Activated CD4-positive, alpha-beta T cell treated with anti-CD3 and anti-CD28 coated beads, Interleukin-2, amount 50 U/mL, for 16 hours (primary cell): ENCODE measurements around the gene ZNF618.
"Not testable (repeated sequence)": the region's sequence is repeated elsewhere in the genome, so short reads cannot be mapped to it uniquely, and the experiment has no call there.

Source experiments
- DNase-seq: peaks from one replicate; pipeline ENCODE4 v3.0.0-alpha.2; 2020

The ZNF618 gene

DNA sequence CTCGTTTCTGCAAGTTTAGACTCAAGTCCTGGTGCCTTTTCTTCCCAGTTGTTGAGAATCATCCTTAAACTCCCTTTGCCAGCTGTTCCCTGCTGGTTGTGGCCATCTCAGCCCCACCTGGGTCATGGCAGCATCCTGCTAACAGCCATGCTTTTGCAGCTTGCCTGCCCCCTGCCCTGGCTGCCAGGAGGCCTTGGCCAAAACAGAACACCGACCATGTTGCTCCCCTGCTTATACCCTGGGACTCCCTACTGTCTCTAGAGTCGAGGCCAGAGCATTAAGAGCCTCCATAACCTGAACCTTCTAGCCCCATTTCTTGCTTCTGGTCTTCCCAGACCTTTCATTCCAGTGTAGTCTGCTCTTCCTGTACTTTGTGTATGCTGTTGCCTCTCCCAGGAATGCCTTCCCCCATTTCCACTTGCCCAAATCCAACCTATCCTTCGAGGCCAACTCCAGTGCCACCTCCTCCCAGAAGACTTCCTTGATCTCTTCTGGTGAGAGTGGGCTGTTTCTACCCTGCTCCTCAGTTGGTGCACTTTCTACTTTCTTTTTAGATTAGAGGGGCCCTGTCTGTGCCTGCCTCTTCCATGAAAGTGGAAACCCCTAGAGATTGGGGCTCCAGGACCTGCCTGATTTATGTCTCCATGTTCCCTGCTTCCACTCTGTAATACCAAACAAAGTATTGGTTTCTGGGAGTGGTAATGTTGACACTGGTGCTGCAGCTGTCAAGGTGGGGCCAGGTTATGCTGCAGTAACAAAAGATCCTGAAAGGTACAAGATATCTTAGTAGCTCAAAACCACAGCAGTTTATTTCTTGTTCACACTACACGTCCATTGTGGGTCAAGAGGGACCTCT, 113.8 kb downstream of the ZNF618 start:
- DNase-seq, result no peak

GRCh38 chr9:113990570-113990907, 114.4 kb downstream of the ZNF618 start:
- no peak for DNase-seq

DNA sequence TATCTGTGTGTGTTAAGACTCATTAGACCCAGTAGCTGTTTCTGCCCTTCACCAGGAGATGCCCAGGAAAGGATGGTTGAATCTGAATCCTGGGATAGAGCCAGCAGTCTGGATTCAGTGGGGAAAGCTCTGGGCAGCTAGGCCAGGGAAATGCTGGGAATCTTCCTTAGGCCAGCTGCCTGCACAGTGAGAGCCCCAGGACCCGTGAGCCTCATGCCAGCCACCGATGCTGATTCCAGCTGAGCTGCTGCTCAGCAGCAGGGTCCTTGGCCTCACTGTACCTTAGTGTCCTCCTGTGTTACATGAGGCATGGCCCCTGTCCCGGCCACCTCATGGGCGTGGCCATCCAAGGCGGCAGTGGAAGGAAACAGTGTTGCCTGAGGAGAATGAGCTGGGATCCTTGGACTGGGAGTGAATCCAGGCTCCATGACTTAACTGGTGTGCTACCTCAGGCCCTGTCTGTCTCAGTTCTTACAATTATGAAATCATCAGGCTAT, 114.9 kb downstream of the ZNF618 start:
- DNase-seq, result no peak

DNA sequence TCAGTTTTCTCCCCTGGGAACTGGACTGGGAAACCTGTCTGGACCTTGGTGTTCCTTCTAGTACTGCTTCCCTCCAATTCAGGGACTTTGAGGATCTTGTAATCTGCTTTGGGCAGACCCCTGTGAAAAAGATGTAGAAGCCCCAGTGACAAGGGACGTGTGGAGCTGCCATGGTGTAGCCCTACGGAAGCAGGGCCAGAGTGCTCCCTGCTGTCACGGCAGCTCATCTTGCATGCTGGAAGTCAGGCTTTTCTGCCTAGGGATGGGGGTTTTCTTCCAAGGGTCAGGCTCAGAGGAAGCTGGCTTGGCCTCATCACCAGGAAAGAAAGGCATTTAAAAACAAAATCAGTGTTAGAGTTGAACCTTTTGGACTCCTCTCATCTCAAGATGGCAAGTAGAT, 115.6 kb downstream of the ZNF618 start:
- no peak for DNase-seq

DNA sequence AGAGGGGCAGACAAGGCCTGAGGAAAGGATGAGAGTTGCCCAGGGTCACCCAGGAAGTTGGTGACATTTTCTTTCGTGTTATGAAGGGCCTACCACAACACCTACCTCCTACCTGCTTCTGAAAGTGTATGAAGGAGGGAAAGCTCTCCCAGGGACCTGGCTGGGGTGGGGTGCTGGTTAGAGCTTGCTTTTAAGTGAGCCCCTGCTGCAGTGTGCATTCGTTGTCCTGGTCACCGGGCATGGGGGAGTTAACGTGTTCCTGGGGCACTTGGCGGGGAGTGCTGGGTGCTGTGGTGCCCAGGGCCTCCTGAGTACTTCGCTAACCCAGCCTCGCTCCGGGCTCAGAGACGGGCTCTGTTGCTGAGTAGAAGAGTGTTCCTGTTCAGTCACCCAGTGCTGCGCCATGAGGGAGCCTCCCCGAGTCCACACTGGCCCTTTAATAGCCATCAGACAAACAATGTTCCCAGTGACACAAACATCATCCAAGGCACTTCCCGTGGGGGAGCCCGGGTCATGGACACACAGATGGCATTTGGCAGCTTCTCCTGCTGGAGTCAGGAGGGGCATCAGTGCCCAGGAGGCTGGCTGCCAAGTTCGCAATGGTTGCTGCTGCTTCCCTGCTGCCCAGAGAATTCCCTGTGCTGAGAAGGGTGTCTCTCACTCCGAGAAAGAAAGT, 116.3 kb downstream of the ZNF618 start:
- no peak for DNase-seq

GRCh38 chr9:113992994-113993393, 116.9 kb downstream of the ZNF618 start:
- no peak for DNase-seq

DNA sequence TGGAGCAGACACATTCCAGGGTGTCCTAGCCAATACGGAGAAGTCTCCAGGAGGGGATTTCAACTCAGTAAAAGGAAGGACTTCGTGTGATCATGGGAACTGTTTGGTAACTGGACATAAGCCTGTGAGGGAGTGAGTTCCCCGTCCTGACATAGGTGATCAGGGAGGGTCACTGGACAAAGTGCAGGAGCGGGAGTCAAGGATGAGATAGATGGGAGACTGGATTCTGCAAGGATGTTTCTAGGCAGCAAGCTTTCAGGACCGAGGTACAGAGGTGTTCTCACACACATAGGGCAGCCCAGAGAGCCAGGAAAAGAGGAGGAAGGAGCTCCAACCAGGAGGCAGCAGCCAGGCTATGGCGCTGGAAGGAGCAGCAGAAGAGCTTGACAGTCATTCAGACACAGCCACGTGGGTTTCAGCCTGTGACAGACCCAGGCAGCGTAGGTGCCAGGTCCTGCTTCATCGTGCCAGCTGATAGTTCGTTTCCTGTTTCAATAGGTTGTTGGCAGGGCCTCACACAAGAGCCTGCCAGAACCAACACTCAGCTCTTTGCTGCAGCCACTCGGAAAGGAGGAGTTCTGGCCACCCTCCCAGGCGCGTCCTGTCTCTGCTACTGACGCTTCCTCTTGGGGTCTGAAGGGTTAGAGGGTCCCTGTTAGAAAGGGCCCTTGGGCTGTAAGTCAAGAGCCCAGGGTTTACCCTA, 117.9 kb downstream of the ZNF618 start:
- DNase-seq, result no peak

DNA sequence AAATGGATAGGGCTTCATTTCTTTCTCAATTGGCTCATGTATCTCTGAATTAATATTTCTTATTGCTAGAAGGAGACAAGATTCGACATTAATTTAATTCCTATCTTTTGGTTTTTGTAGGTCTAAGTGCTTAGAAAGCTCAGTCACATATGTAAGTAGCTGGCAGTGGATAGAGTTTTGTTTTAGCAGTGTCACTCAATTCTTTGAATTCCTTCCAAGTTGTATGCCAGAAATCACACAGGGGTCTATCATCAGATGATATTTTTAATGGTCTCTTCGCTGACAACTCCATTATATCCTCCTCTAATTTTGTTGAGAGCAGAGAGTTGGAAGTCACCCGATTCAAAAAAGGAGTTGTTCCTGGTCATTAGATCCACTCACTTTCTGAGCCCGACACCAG, 119.3 kb downstream of the ZNF618 start:
- no peak for DNase-seq

- no peak for DNase-seq
These were observed 119.9 kb downstream of the ZNF618 start for GRCh38 chr9:113995963-113996362.

- DNase-seq, result no peak
These were observed 120.5 kb downstream of the ZNF618 start for GRCh38 chr9:113996531-113997001.

DNA sequence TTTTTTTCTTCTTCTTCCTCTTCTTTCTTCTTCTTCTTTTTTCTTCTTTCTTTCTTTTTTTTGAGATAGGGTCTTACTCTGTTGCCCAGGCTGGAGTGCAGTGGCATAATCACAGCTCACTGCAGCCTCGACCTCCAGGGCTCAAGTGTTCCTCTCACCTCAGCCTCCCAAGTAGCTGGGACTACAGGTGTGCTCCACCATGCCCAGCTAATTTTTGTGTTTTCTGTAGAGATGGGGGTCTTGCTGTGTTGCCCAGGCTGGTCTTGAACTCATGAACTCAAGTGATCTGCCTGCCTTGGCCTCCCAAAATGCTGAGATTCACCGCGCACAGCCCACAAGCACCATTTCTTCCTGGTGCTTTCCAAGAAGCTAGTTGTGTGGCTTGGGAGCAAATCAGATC, 121.0 kb downstream of the ZNF618 start:
- not testable (repeated sequence) for DNase-seq

- no peak for DNase-seq
These were observed 121.5 kb downstream of the ZNF618 start for GRCh38 chr9:113997610-113998009.

GRCh38 chr9:113998114-113998513, 122.0 kb downstream of the ZNF618 start:
- DNase-seq, result no peak

GRCh38 chr9:113998525-113999255, 122.6 kb downstream of the ZNF618 start:
- no peak for DNase-seq

DNA sequence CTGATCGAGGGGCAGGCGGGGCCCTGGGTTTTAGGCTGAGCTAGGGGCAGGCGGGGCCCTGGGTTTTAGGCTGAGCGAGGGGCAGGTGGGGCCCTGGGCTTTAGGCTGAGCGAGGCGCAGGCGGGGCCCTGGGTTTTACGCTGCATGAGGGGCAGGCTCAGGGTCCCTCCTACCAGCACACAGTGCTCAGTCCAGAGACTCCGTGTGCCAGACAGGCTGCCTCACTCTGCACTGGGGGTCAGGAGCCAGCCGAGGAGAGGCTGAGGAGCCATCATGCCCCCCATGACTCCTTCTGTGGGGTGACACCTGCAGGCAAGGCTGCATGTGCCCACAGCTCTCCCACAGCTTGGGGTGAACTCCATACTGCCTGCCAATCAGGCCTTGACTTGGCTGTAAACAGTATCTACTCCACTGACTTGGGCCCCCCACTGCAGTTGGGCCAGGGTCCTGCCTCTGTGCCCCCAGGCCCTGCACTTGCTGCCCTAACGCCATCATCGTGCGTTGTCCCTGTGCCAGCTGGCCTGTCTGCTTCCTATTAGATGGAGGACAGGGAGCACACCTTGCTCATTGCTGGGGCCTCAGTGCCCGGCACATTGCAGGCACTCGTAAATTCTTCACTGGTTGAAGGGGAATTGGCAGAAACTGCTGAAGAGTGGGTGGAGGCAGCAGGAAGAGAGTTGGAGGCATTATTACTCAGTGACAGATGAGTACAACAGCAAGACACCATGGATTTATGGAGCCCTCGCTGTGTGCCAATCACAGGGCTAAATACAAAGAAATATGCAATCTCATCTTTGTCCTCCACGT, 123.3 kb downstream of the ZNF618 start:
- DNase-seq, result no peak

DNA sequence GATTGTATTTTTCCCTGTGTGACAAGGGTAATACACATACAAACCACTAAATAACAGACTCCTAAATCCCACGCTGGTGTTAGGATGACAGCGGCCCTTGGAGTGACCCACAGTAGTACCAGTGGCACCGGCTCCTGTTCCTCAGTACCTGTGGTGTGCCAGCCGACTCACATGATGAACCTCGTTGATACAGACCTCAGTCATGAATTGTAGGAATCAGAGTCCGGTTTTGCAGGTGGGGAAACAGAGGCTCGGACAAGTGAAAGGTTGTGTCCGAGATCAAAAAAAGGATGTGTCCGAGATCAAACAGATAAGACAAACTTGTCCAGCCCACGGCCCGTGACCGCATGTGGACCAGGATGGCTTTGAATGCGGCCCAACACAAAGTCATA, 124.0 kb downstream of the ZNF618 start:
- no peak for DNase-seq

- DNase-seq, result no peak
These were observed 124.7 kb downstream of the ZNF618 start for GRCh38 chr9:114000671-114001409.

GRCh38 chr9:114001410-114001685, 125.2 kb downstream of the ZNF618 start:
- no peak for DNase-seq

DNA sequence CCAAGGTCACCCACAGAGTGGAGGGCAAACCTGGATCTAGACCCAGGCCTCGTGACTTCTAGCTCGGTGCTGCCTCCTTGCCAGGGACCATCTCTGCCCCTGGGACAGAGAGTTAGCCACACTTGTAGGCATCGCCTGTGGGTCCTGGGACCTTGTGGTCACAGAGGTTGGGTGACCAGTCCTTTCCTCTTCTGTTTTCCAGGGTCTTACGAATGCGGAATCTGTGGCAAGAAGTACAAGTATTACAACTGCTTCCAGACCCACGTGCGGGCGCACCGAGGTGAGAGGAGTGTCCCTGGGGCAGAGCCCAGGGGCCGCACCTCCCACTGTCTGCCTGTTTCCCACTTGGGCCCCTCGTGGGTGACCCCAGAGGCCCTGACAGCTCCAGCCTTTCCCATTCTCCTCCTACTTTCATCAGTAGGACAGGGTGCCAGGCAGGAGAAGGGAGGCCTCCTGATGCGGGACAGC, 125.7 kb downstream of the ZNF618 start:
- DNase-seq, result no peak

DNA sequence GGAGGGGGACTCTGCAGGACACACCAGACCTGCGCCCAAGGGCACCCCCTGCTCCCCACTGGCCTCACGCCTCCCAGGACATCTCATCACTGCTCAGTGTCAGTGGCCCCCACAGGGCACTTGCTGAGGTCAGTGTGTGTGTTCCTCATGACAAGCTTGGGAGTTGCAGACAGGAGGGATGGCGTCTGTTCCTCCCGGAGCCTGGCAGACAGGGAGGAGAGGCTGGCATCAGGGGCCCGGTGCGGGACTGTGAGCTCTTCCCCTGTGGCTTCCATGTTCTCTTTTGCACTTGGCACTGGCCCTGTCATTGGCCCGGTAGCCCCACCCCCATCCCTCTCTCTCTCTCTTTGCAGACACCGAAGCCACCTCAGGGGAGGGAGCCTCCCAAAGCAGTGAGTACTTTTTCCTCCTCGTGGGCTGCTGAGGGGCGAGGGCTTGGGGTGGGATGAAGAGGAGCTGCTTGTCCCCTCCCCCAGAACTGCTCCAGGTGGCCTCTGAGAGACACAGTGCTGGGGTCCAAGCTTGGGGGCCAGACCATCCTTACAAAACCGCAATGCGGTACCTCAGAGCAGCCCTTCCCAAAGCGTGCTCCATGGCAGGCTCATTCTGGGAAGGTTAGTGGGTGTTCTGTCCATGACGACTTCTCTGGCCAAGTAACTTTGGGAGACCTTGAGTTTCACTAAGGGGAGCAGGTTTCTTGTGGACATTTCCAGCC, 126.3 kb downstream of the ZNF618 start:
- DNase-seq, result no peak

DNA sequence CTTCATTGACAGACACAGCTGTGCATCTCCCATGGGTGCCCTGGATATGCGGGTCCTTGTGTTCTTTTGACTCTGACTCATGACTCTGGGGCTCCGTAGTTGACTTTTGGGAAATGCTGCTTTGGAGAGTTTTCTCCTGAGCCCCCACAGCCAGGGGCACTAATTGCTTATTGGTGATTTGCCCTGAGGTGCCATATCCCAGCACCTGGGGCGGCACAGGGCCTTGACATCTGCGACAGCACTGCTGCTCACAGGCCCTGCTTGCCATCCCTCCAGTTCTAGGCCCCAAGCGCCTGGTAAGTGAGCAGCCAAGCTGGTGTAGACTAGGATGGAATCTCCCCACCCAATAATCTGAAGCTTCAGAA, 126.9 kb downstream of the ZNF618 start:
- no peak for DNase-seq
